SK-N-SH treated with all-trans-retinoic acid at 6 μM for 48 hours (cell line): ENCODE measurements around the gene KCNJ12.
"Not testable (repeated sequence)": the region's sequence is repeated elsewhere in the genome, so short reads cannot be mapped to it uniquely, and the experiment has no call there.

ENCODE experiments used
- BACH2 ChIP-seq: fragments of 250-450 bp; sonication (Bioruptor Pico); IDR thresholded peaks from 2 replicates; pipeline ENCODE4 v1.9.0; 2021; ENCODE audit warnings: mild to moderate bottlenecking, borderline replicate concordance
- CREB5 ChIP-seq: fragments of 250-450 bp; sonication (Bioruptor Pico); IDR thresholded peaks from 2 replicates; pipeline ENCODE4 v1.5.1; 2020; ENCODE audit warnings: low read depth, mild to moderate bottlenecking, moderate library complexity
- CSRNP3 ChIP-seq: fragments of 250-450 bp; sonication (Bioruptor Pico); IDR thresholded peaks from 2 replicates; pipeline ENCODE4 v1.5.1; 2021; ENCODE audit warnings: mild to moderate bottlenecking, moderate library complexity
- PATZ1 ChIP-seq: fragments of 250-450 bp; sonication (Bioruptor Pico); IDR thresholded peaks from 2 replicates; pipeline ENCODE4 v1.8.0; 2020; ENCODE audit warnings: mild to moderate bottlenecking, moderate library complexity, borderline replicate concordance
- RARB ChIP-seq: fragments of 250-450 bp; sonication (Bioruptor Pico); IDR thresholded peaks from 2 replicates; pipeline ENCODE4 v1.8.0; 2021; ENCODE audit warnings: mild to moderate bottlenecking, moderate library complexity
- ZC3H10 ChIP-seq: fragments of 250-450 bp; sonication (Bioruptor Pico); IDR thresholded peaks from 2 replicates; pipeline ENCODE4 v1.5.1; 2021; ENCODE audit warnings: mild to moderate bottlenecking, moderate library complexity
- ZFP3 ChIP-seq: fragments of 250-450 bp; sonication (Bioruptor Pico); IDR thresholded peaks from 2 replicates; pipeline ENCODE4 v1.5.0; 2020; ENCODE audit warnings: mild to moderate bottlenecking, moderate library complexity

GRCh38 chr17:21404106-21404505 is 27.9 kb downstream of the KCNJ12 start:
- TF ChIP-seq BACH2; RARB; CSRNP3 (CRISPR knock-in tag); CREB5 (CRISPR knock-in tag); PATZ1 (CRISPR knock-in tag); ZC3H10 (CRISPR knock-in tag); ZFP3 (CRISPR knock-in tag): not testable (repeated sequence)
